Measurements from ENCODE around the gene ARHGAP24.

The ARHGAP24 gene

GRCh38 chr4:85591406-85592098 is 116.6 kb downstream of the ARHGAP24 start:
- no peak for DNase-seq

GRCh38 chr4:85595098-85595775 is 120.3 kb downstream of the ARHGAP24 start:
- DNase-seq: no peak

- DNase-seq: no peak
Observed at GRCh38 chr4:85595796-85596559, 121.0 kb downstream of the ARHGAP24 start.

GRCh38 chr4:85598936-85599335 is 124.0 kb downstream of the ARHGAP24 start:
- DNase-seq: no peak

GRCh38 chr4:85600501-85600900 is 125.6 kb downstream of the ARHGAP24 start:
- no peak for DNase-seq

- no peak for DNase-seq
Observed at GRCh38 chr4:85603437-85604336, 128.7 kb downstream of the ARHGAP24 start.

- DNase-seq: no peak
Observed at GRCh38 chr4:85606505-85606904, 131.6 kb downstream of the ARHGAP24 start.

- peak; percentile 72 for DNase-seq
Observed at GRCh38 chr4:85607624-85608023, 132.7 kb downstream of the ARHGAP24 start.

GRCh38 chr4:85610450-85610849 is 135.5 kb downstream of the ARHGAP24 start:
- no peak for DNase-seq

GRCh38 chr4:85611661-85612060 is 136.7 kb downstream of the ARHGAP24 start:
- no peak for DNase-seq

- DNase-seq: no peak
Observed at GRCh38 chr4:85613901-85614300, 139.0 kb downstream of the ARHGAP24 start.

GRCh38 chr4:85615952-85616351 is 141.0 kb downstream of the ARHGAP24 start:
- no peak for DNase-seq

- no peak for DNase-seq
Observed at GRCh38 chr4:85617202-85617601, 142.3 kb downstream of the ARHGAP24 start.

- DNase-seq: peak; percentile 9
Observed at GRCh38 chr4:85632981-85633380, 158.0 kb downstream of the ARHGAP24 start.

- DNase-seq: no peak
Observed at GRCh38 chr4:85637778-85638177, 162.8 kb downstream of the ARHGAP24 start.

- no peak for DNase-seq
Observed at GRCh38 chr4:85639946-85640345, 165.0 kb downstream of the ARHGAP24 start.

- DNase-seq: no peak
Observed at GRCh38 chr4:85642356-85643100, 167.6 kb downstream of the ARHGAP24 start.

- DNase-seq: no peak
Observed at GRCh38 chr4:85644061-85644460, 169.1 kb downstream of the ARHGAP24 start.

- no peak for DNase-seq
Observed at GRCh38 chr4:85650908-85651307, 176.0 kb downstream of the ARHGAP24 start.

- no peak for DNase-seq
Observed at GRCh38 chr4:85656759-85657505, 182.0 kb downstream of the ARHGAP24 start.

- no peak for DNase-seq
Observed at GRCh38 chr4:85658766-85659439, 184.0 kb downstream of the ARHGAP24 start.

Measured in NCI-H1092 (cell line).